KBM-7 (cell line): Measurements from ENCODE around the gene RFNG.

Experiments used
- DNase-seq: peaks from one replicate; pipeline ENCODE4 v3.0.0-alpha.2; 2015
- in situ Hi-C: fragments of 300-500 bp; cut with MboI; formaldehyde crosslinking; loops from 2 replicates; pipeline ENCODE4 v1.14.3; 2020; ENCODE audit warnings: low sequenced_read_pairs, low pct_unique_long_range_greater_than_20kb, mixed read lengths

RFNG gene

DNA sequence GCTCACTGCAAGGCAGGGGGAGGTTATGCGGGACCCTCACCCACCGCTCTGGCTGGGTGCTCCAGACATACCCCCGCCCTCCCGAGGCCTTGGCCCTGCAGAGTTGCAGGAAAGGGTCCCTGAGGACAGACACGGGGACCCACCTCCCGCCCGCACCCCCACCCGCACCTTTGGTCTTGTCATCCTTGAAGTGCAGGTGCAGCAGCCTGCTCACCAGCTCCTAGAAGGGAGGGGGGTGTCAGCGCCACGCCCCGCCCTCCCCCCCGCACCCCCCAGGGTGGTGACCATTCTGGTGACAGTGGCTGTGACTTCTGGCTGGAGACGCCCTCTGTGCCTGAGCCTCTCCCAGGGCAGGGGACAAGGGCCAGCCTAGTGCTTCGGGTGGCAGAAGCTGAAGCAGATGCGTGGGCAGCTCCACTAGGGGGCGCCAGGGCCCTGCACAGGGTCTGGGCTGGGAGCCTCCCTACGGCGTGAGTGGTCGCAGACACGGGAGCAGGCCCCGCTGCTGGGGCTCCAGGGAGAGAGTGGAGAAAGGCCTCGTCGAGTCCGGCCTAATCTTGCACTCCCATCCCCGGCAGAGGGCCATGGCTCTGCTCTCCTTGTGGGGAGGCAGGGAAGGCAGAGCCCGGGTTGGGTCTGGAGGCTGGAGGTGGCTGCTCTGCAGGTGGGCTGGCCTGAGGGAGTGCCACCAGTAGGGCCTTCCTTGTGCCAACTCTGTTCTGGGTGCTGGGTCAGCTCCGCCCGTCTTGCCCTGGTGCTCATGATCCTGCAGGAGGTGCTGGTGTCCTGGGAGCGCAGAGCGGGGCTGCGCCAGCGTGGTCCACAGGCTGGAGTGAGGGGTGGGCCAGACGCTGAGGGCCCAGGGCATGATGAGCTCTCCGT is 31.7 kb downstream of the RFNG start:
- DNase-seq, result peak; percentile 68
- in situ Hi-C loops, result no loop called here

DNA sequence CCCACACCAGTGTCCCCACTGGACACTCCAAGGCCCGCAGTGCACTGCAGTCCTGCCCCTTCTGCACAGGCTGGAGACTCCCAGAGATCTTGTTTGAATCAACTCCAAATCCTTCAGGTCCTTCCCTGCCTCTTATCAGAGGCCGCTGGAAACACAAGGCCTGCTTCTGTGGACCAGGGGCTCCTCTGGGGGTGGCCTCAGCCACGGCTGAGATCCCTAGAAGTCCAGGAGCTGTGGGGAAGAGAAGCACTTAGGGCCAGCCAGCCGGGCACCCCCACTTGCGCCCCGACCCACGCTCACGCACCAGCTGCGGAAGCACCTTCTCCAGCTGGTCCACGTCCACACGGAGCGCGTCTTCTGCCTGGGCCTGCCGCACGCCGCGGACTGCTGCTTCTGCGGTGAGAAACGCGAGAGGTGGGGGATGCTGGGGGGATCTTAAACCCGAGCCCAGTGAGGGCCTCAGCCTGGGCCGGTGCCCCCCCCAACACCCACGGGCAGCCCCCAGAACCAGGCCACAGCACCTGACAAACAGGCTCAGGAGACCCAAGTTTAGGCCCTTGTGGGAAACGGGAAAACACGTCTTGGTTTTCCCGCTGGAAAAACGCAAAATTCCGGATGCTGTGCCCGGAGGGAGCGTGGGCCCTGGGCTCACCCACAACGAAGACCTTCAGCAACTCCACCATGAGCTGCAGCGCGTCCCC is 32.5 kb downstream of the RFNG start:
- in situ Hi-C loops, result no loop called here
- DNase-seq, result no peak

DNA sequence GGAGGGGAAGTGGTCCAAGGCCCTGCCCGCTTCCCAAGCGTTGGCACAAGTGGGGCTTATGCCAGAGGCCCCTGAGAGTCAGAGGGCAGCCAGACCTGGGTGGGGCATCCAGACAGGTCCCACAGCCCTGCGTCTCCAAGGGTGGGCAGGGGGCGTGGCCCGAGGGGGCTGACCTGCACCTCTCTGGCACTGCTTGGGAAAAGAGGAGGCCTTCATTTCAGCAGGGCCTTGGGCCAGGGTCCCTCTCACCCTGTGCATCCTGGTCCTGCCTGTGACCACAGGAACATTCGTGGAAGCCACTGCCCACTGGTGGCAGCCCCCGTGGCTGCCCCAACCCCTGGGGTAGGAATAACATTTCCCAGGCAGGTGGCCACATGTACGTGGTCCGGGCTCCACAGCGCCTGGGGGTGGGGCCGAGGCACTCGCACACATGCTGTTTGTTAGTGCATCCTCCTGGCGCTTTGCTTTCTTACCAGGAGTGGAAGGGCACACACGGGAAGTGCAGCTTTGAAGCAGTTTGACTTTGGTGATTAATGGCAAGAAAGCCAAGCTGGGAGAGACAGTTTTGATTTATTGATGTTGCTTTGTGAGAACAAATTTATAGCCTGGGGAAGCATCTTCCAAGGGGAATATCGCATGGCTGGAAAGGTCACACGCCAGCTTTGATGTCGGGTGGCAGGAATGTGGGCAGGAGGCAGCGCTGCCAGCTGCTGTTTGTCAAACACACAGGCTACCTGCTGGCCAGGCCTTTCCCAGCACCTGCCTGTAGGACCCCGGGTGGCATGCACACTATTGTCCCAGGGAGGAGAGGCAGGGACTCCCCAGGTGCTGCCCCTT is 33.2 kb downstream of the RFNG start:
- DNase-seq, result no peak
- in situ Hi-C loops, result no loop called here

DNA sequence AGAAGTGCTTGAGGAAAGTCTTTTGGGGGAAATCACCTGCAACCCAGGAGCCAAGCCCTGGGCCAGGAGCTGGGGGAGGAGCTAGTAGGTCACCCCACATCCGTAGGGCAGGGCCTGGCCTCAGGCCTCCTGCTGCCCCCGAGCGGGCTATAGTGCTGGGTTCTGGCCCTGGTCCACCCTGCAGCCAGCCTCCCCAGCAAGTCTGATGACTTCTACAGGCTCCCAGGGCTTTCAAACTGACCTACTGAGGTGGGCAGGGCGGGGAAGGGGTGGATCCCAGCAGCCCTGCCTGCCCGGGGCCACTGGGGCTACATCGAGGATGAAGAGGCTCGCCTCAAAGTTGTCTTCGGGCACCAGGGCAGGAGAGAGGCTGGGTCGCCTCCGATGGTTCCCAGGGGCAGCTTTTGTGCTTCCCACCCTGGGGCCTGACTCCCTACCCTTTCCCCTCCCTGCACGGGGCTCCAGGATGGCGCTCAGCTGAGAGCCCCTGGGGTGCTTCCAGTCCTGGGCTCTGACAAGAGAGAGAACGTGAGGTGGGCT is 33.9 kb downstream of the RFNG start:
- in situ Hi-C loops, result no loop called here
- DNase-seq, result no peak

DNA sequence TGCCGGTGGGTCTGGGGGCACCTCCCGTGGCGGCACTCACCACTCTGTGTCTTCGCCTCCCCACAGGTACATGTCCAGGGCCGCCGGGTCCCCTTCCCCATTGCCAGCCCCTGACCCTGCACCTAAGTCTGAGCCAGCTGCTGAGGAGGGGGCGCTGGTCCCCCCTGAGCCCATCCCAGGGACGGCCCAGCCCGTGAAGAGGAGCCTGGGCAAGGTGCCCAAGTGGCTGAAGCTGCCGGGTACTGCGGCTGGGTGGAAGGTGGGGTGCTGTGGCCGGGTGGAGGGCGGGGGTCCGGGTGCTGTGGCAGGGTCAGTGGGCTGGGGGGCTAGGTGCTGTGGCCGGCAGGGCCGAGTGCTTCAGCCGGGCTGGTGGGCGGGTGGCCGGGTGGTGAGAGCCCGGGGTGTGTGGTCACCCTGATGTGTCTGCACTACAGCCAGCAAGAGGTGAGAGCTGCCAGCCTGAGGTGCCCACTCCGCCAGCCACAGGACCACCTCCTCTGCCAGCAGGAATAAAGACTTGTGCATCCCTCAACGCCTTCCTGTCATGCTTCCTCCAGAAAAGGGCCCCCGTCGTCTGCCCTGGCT is 34.6 kb downstream of the RFNG start:
- in situ Hi-C loops, result no loop called here
- no peak for DNase-seq

DNA sequence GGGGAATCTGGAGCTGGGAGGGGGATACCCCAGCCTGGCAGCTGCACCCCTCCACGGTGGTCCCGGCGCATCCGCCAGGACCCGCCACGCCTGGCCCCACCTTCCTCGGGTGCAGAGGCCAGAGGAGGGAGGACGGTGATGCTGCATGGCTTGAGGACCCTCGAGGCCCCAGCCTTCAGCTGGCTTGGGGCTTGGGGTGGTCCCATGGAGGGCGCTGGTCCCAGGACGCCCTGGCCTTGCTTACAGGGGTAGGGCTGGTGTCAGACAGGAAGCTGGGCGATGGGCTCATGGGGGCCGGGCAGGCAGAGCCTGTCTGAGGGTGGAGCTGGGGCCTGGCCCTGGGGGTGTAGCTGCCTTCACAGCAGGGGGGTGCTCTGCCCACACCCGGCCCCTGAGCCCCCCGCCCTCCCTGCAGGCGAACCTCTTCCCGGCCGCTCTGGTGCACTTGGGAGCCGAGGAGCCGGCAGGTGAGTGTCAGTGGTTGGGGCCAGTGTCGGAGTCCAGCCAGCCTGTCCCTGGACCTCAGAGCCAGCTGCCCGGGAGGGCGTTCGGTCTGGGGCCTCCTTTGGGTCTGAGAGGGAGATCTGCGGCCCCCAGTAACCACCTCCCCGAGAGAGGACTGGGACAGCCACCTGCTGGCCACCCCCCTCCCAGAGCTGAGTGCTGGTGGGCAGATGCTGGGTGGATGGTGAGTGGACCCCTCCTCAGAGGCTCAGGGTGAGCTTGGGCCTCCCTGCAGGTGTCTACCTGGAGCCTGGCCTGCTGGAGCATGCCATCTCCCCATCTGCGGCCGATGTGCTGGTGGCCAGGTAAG is 35.3 kb downstream of the RFNG start:
- in situ Hi-C loops, result no loop called here
- no peak for DNase-seq

DNA sequence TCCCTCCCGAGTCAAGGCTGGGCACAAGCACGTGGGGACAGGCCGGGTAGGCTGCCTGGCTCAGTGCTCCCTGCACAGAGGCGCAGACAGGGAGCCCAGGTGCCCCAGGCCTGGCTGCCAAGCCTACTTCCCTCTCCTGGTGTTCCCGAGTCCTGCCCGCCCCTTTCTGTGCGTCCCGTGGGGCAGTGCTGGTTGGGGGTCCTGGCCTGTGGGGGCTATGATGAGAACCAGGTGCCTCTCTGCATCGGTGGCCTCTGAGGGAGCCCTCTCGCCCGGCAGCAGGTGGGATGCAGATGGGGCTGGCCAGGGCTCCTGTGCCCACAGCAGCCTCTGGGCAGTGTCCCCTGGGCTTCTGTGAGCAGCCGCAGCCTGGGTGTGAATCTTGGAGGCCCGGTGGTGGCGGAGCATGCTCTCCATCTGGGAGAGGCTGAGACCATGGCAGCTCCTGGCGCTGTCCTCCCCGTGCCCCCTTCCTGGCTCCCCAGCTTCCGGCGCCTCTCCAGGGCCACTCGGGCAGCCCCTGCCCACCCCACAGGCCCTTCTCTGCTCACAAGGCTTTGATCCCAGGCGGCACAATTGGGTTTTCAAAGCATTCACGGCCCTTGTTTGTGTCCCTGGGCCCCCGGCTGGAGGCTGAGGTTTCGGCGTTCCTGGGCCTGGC is 36.2 kb downstream of the RFNG start:
- DNase-seq, result no peak
- in situ Hi-C loops, result no loop called here

DNA sequence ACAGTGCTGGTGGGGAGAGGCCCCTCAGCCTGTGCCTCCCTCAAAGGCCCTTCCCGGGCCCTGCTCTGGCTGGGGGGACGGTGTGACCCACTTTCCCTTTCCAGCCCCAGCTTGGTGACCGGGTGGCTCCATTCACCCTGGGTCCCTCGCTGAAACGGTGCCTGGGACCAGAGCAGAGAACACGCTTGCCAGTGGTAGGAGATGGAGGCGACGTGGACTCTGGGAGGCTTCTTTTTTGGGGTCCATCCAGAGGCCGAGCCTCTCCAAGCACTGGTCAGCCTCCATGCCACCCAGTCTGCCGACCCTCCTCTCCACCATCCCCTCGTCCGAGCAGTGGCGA is 36.7 kb downstream of the RFNG start:
- DNase-seq, result no peak
- in situ Hi-C loops, result no loop called here

DNA sequence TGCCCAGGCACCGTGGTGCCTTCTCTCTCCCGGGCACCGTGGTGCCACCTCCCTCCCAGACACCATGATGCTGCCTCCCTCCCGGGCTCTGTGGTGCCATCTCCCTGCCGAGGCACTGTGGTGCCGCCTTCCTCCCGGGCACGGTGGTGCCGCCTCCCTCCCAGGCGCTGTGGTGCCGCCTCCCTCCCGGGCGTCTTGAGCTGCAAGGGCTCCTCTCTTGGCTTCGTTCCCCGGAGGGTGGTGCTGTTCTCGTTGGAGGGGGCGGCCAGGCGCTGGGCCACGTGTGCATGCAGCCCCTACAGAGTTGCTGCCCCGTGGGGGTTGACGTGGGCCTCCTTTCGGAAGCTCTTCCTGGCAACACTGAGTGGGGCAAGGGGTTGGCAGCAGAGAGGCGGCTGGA is 37.2 kb downstream of the RFNG start:
- in situ Hi-C loops, result no loop called here
- DNase-seq, result no peak

DNA sequence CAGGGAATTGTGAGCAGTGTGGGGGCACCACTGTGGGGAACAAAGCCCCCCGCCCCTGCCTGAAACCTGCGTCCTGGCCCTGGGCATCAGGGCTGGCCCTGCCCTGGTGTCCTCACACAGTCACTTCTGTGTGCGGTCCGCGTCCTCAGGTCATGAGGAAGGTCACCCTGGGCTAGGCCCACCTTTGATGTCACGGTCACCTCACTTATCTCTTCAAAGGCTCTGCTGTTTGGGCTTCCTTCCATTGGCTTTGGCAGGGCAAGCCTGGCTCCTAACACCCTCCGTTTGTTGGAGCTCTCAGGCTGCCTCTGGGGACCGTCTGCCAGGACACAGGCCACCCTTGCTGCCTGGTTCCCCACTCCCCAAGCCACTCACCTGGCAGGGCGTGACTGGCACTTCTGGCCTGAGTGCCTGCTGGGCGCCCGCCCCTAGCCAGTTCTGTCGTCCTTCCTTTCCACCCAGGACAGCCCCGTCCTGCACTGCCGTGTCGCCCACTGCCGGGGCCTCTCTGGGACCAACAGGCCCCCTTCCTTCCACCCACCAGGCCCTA is 37.8 kb downstream of the RFNG start:
- DNase-seq, result no peak
- in situ Hi-C loops, result no loop called here

DNA sequence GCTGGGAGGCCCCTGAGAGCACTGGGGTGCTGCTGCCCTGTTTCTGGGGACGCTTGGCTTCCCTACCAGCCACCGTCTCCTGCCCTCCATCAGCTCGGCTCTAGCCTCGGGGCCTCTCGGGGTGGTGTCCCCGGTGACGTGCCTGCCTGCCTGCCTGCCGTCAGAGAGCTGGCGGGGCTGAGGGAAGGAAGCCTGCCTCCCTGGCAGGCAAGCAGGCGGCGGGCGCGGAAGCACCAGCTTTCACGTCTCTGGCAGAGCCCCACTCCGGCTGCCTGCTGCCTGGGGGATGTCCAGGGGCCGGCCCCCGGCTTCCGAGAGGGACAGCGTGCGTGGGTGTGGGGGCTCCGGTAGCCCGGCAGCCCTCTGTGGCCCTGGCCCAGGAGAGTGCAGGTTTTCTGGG is 38.3 kb downstream of the RFNG start:
- in situ Hi-C loops, result no loop called here

DNA sequence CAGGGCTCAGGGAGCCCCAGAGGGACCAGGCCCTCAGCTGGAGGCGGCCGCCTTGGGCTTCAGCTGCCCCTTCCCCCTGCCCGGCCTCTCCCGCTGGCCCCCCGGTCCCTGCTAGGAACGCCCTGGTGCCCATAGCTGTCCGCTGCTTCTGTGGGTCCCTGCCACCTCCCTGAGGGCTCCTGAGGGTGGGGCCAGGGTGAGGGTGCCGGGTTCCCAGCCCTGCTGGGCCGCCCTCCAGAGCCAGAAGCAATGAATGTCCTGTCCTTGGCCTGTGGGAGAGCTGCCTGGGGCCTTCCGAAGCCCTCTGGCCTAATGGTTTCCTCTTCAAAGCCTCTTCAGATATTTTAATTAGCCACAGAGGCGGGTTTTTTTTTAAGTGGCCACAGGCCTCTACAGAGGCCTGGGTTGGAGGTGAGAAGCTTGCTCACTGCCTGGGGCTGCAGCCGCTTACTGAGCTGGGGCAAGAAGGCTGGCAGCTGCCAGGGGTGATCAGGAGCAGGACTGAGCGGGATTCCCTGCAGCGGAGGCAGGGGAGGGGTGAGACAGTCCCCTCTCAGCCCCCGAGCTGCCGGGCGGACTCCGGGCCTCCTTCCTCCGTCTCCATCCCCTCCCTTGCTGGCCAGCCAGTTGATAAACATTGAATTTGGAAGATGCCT is 38.8 kb downstream of the RFNG start:
- DNase-seq, result no peak
- in situ Hi-C loops, result no loop called here

More for the DNA sequence above, 38.3 kb downstream of the RFNG start:
- no peak for DNase-seq

DNA sequence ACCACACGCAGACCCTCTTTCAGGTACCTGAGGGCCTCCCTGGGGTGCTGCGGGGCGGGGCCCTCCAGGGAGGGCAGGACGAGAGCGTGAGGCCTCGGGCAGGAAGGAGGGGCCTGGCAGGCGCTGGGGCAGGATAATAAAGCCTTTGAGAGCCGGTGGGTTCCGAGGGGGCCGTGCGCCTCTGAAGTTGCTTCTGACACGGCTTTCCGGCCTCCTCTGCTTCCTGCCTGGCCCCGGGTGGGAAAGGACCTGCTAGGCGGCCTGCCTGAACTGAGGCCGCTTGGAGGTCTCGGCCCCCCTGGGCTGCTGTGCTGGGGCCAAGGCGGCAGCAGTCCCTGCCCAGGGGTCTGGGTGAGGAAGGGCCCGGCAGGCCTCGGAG is 39.4 kb downstream of the RFNG start:
- no peak for DNase-seq
- in situ Hi-C loops, result no loop called here

DNA sequence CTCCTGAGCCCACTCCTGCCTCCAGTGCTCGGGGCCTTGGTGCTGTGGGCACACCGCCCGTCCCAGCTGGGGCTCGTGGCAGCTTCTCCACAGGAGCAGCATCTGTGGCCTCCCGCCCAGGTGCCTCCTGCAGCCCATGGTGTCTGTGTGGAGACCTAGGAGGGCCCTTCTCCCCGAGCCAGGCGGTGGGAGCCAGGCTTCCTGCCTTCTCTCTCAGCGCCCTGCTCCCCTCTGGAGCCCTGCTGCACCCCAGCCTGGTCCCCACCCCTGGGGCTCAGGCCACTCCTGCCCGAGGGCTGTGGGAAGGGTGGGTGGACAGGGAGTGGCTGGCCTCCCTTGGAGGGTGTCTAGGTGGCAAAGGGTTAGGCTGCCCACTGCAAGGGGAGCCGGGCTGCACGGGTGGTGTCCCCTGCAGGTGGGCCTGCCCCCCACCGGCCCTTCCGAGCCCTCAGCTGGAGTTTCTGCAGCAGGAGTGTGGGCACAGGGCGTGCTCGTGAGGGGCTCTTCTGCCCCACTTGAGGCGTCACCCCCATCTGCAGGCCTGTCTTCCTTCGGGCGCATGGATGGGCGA is 39.9 kb downstream of the RFNG start:
- DNase-seq, result no peak
- in situ Hi-C loops, result no loop called here

DNA sequence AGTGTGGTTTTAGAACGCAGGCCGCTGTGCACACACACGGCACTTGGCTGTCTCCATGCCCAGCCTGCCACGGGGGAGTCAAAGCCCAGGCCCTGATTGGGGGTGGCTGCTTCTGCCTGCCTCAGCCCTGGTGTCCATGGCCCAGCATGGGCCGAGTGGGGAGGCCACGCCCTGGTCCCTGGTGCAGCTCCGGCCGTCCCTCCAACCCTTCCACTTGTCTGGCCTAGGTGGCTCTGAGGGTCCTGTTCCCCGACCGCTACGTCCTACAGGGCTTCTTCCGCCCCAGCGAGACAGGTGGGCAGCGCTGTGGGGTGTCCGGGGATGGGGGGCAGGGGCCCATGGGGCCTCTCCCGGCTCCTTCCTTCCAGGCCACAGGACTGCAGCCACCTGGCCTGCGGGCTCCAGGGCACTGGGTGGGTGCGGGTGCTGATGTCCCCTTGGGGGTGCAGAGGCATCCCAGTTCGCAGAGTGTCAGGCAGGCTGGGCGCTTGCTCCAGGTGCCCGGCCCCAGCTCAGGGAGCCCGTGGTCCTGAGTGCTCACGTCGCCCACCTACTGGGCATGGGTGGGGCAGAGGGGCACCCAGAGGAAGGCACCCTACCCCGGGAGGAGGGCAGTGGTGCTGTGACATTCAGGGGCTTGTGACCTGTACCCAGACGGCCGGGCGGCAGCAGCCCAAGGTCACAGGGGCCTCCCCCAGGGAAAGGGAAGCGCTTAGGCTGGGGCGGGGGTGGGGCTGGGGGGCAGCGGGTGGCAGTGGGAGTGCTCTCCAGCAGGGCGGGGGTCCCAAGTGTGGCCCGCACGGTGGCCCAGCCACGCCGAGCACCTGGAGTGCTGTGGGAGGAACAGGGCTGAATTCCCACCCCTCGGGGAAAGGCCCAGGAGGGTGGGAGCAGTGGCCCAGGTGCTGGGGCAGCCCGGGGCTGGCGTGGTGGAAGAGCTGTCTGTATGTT is 40.8 kb downstream of the RFNG start:
- in situ Hi-C loops, result no loop called here
- no peak for DNase-seq

DNA sequence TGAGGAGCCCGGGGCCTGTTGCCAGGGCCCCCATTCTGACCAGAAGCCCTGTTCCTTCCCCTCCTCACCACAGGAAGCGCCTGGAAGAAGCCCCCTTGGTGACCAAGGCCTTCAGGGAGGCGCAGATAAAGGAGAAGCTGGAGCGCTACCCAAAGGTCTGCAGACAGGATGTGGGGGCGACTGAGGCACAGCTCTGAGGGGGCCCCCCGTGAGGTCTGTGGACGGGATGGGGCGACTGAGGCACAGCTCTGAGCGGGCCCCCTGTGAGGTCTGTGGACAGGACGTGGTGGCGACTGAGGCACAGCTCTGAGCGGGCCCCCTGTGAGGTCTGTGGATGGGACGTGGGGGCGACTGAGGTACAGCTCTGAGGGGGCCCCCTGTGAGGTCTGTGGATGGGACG is 42.2 kb downstream of the RFNG start:
- in situ Hi-C loops, result no loop called here

More for the DNA sequence above, 42.2 kb downstream of the RFNG start:
- DNase-seq, result no peak
